BJ (cell line): Measurements from ENCODE around the gene HES5. TPM values are rescaled to one million over a fixed set of nuclear protein-coding genes. Genes with fewer than 3 reads are reported as not detected.
"Not testable (repeated sequence)": the region's sequence is repeated elsewhere in the genome, so short reads cannot be mapped to it uniquely, and the experiment has no call there.

Experiments used
- CTCF ChIA-PET: fragments of 350-600 bp; formaldehyde crosslinking; extraction: SDS; loops from one replicate; lab custom pipeline; 2021; ENCODE audit warnings: antibody characterized with exemption, inconsistent platforms; lab: Yijun Ruan, JAX
- POLR2A ChIA-PET: fragments of 300-600 bp; sonication (Branson Sonifier 250); formaldehyde crosslinking; extraction: SDS; loops from one replicate; lab custom pipeline; 2021; ENCODE audit warnings: antibody characterized with exemption; lab: Charles Lee
- DNase-seq: peaks from one replicate; pipeline ENCODE4 v3.0.0-alpha.2; 2011; ENCODE audit warnings: low read depth
- H3K27me3 ChIP-seq: 2 replicates; pipeline ENCODE4 v1.6.0; 2011; ENCODE audit warnings: low read length; ENCODE audit not compliant: control insufficient read depth, insufficient read depth
- H3K36me3 ChIP-seq: 2 replicates; pipeline ENCODE4 v1.5.1; 2011; ENCODE audit warnings: low read length; ENCODE audit not compliant: control insufficient read depth, insufficient read depth
- H3K4me3 ChIP-seq: 2 replicates; pipeline ENCODE4 v1.5.1; 2011; ENCODE audit warnings: low read depth, mild to moderate bottlenecking, control low read depth, low read length
- CTCF ChIP-seq: IDR thresholded peaks from 2 replicates; pipeline ENCODE4 v1.5.1; 2011; ENCODE audit warnings: low read depth, mild to moderate bottlenecking, control low read depth, inconsistent platforms, low read length, moderate library complexity; ENCODE audit not compliant: insufficient read depth
- polyA plus RNA-seq: library from polyadenylated mRNA; depleted of rRNA; stranded (reverse); fragments of >200 nt; gene quantifications from 2 replicates; pipeline ENCODE4 v1.2.3, GENCODE V29; 2011

HES5 gene
- polyA plus RNA-seq, 1 experiment: not detected

GRCh38 chr1:2573250-2573920 is 43.3 kb upstream of the HES5 start:
- no peaks in the 10 kb centered on the region for H3K36me3 ChIP-seq
- CTCF ChIA-PET: interaction anchor here (0.8 kb wide), 1 partner anchor 11 kb away, joined by 3 read pairs; no protein-coding TSS in a partner anchor
- POLR2A ChIA-PET: no interaction called here
- peaks cover 4% of the 10 kb centered on the region for H3K27me3 ChIP-seq
- H3K4me3 ChIP-seq: no peak overlapping the region
- no peak for TF ChIP-seq CTCF
- DNase-seq: no peak

- Histone ChIP-seq H3K4me3 (no peak overlapping the region), H3K36me3 (no peaks in the 10 kb centered on the region), H3K27me3 (peaks cover 4% of the 10 kb centered on the region)
- DNase-seq: no peak
- ChIA-PET POLR2A (no interaction called here), CTCF (interaction anchor here (1.7 to 1.9 kb wide), 2 partner anchors 10 to 24 kb away, joined by 7 to 8 read pairs; no protein-coding TSS in a partner anchor)
- no peak for TF ChIP-seq CTCF
Observed at GRCh38 chr1:2571348-2571747, 41.3 kb upstream of the HES5 start.

GRCh38 chr1:2570332-2570731 is 40.3 kb upstream of the HES5 start:
- H3K4me3 ChIP-seq: no peak overlapping the region
- ChIA-PET POLR2A (no interaction called here), CTCF (interaction anchor here (1.7 to 1.9 kb wide), 2 partner anchors 9 to 23 kb away, joined by 7 to 8 read pairs; no protein-coding TSS in a partner anchor)
- no peak for DNase-seq
- peaks cover 4% of the 10 kb centered on the region for H3K27me3 ChIP-seq
- H3K36me3 ChIP-seq: no peaks in the 10 kb centered on the region
- TF ChIP-seq CTCF: no peak

GRCh38 chr1:2569703-2570102 is 39.6 kb upstream of the HES5 start:
- CTCF ChIA-PET: interaction anchor here (1.9 kb wide), 1 partner anchor 22 kb away, joined by 7 read pairs; no protein-coding TSS in a partner anchor
- H3K36me3 ChIP-seq, DNase-seq, H3K4me3 ChIP-seq, H3K27me3 ChIP-seq, POLR2A ChIA-PET: not testable (repeated sequence)

- DNase-seq: no peak
Observed at GRCh38 chr1:2569060-2569459, 39.0 kb upstream of the HES5 start.

GRCh38 chr1:2568187-2568816 is 38.2 kb upstream of the HES5 start:
- DNase-seq, POLR2A ChIA-PET, CTCF ChIA-PET, H3K4me3 ChIP-seq, H3K36me3 ChIP-seq, H3K27me3 ChIP-seq: not testable (repeated sequence)

More at GRCh38 chr1:2569060-2569459, 39.0 kb upstream of the HES5 start:
- ChIA-PET CTCF (no interaction called here), POLR2A (no interaction called here)
- H3K27me3 ChIP-seq: peaks cover 4% of the 10 kb centered on the region
- H3K4me3 ChIP-seq: no peak overlapping the region
- H3K36me3 ChIP-seq: no peaks in the 10 kb centered on the region
- TF ChIP-seq CTCF: no peak
